Measurements from ENCODE around the gene FHIP2A. TPM values are rescaled to one million over a fixed set of nuclear protein-coding genes. Genes with fewer than 3 reads are reported as not detected.

FHIP2A gene
- total RNA-seq, 1 experiment from 2014 or later = 20.7 TPM

DNA sequence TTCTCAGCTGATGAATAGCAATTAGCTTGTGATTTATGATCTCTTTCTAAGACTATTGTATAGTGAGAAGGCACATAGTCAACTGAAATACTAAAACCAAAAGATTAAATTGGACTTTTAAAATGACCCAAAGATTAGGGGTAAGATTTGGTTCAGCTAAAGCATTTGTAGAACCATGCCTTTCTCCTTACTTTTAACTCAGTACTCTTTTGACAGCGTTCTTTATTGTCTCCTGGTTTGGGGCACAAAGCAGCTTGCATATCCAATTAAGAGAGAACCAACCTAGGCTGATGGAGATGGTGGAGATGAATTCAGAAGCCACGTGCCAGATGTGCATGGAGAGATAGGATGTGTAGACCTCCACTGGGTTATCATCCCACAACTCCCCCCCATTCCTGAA is 45.8 kb downstream of the FHIP2A start:
- DNase-seq (ENCODE audit: low read depth, low spot score) = no peak
- Histone ChIP-seq H3K9ac (ENCODE audit: low read length) (no peak overlapping the region), H4K20me1 (ENCODE audit: insufficient read depth) (no peaks in the 10 kb centered on the region; the same call in 1 of the 2 replicates), H3K4me2 (ENCODE audit: low read length) (no peak overlapping the region), H3K36me3 (ENCODE audit: control insufficient read depth in 1 of 2, insufficient read depth in 2 of 2, low read length in 2 of 2) (peaks cover 0 to 5% of the 10 kb centered on the region in 2 experiments; a peak in 2 of 4 replicates), H3K4me1 (ENCODE audit: control insufficient read depth in 1 of 2, insufficient read depth in 2 of 2, low read length in 2 of 2) (peaks cover 9 to 14% of the 10 kb centered on the region in 2 experiments), H3K9me3 (ENCODE audit: control insufficient read depth in 1 of 2, insufficient read depth in 1 of 2, low read depth in 1 of 2, low read length in 2 of 2) (no peaks in the 10 kb centered on the region), H3K27ac (ENCODE audit: low read depth, low read length) (no peak overlapping the region), H3K9me2 (ENCODE audit: insufficient read depth) (no peaks in the 10 kb centered on the region), H3K79me2 (ENCODE audit: insufficient read depth, low read length) (no peaks in the 10 kb centered on the region), H3K27me3 (ENCODE audit: insufficient read depth, low read length) (no peaks in the 10 kb centered on the region), H2AFZ (ENCODE audit: low read depth, low read length, poor library complexity, severe bottlenecking) (no peak overlapping the region), H3K4me3 (replicated peaks in 1 of 2; ENCODE audit: low read depth in 1 of 2, low read length in 2 of 2) (no peak overlapping the region)
- RAD21 ChIA-PET (ENCODE audit: low non-redundant PET in 1 of 2, low total read pairs in 2 of 2, uncharacterized antibody in 2 of 2, unreplicated experiment in 2 of 2) = no interaction called here
- CTCF ChIA-PET = interaction anchor here (1.4 to 3.1 kb wide), 2 partner anchors 9 to 12 kb away, joined by 5 to 27 read pairs; no protein-coding TSS in a partner anchor
- TF ChIP-seq CEBPB (IDR thresholded peaks at IDR 0.05; ENCODE audit: low read depth) (no peak), POLR2A (IDR thresholded peaks at IDR 0.05; ENCODE audit: borderline replicate concordance, extremely low read depth, insufficient read depth, insufficient read length) (no peak), JUND (IDR thresholded peaks at IDR 0.05) (no peak)
- TF ChIP-seq, protein P1, sequence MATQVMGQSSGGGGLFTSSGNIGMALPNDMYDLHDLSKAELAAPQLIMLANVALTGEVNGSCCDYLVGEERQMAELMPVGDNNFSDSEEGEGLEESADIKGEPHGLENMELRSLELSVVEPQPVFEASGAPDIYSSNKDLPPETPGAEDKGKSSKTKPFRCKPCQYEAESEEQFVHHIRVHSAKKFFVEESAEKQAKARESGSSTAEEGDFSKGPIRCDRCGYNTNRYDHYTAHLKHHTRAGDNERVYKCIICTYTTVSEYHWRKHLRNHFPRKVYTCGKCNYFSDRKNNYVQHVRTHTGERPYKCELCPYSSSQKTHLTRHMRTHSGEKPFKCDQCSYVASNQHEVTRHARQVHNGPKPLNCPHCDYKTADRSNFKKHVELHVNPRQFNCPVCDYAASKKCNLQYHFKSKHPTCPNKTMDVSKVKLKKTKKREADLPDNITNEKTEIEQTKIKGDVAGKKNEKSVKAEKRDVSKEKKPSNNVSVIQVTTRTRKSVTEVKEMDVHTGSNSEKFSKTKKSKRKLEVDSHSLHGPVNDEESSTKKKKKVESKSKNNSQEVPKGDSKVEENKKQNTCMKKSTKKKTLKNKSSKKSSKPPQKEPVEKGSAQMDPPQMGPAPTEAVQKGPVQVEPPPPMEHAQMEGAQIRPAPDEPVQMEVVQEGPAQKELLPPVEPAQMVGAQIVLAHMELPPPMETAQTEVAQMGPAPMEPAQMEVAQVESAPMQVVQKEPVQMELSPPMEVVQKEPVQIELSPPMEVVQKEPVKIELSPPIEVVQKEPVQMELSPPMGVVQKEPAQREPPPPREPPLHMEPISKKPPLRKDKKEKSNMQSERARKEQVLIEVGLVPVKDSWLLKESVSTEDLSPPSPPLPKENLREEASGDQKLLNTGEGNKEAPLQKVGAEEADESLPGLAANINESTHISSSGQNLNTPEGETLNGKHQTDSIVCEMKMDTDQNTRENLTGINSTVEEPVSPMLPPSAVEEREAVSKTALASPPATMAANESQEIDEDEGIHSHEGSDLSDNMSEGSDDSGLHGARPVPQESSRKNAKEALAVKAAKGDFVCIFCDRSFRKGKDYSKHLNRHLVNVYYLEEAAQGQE (IDR thresholded peaks at IDR 0.05; ENCODE audit: low read depth) = no peak
- no TSS peak for BruUV-seq (replicated peaks)
- POLR2A ChIA-PET = no interaction called here
- intact Hi-C loops (cut with micrococcal nuclease) = no loop called here
- no peak for ATAC-seq

DNA sequence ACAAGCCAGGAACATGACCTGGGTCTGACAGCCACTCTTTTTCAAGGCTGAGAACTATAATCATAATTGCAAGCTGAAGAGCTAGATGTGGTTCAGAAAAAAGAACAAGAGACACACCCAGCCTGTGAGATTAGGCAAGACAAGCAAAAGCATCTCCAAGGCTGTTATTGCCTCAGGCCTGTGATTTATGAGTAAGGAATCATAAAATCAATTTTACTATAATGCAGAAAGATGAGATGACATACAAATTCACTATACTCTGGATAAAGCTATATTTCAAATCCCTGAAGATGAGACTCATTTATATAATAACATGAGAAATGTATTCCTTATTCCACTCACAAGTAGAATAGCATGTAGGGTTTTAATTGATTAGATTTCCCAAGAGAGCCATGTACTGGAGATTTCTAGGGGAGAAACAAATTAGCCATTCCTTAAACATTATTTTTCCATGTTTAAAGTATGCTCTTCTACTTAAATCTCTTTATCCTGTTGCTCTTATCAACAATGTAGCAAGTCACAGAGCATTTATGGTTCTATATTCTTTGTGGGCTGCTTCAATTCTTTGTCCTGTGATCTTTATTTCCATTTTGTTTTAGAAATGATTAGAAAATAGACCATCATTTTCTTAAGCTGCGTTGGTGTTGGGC is 47.4 kb downstream of the FHIP2A start:
- POLR2A ChIA-PET = interaction anchor here (0.6 kb wide), 1 partner anchor 10 kb away, joined by 3 read pairs; no protein-coding TSS in a partner anchor
- TF ChIP-seq ZFX (IDR thresholded peaks at IDR 0.05) (no peak), YY1 (IDR thresholded peaks at IDR 0.05; ENCODE audit: extremely low read depth, insufficient replicate concordance, low read depth, low read length) (no peak), JUND (IDR thresholded peaks at IDR 0.05) (no peak), EZH2phosphoT487 (IDR thresholded peaks at IDR 0.05; ENCODE audit: borderline replicate concordance) (no peak), SP1 (IDR thresholded peaks at IDR 0.05; ENCODE audit: low read depth) (no peak), SRF (IDR thresholded peaks at IDR 0.05; ENCODE audit: low read depth) (no peak), EGR1 (IDR thresholded peaks at IDR 0.05; ENCODE audit: low read depth) (no peak), POLR2AphosphoS5 (IDR thresholded peaks at IDR 0.05; ENCODE audit: low read depth, low read length) (no peak), ELF1 (IDR thresholded peaks at IDR 0.05; ENCODE audit: borderline replicate concordance, low read depth) (no peak), FOSL1 (IDR thresholded peaks at IDR 0.05; ENCODE audit: low read depth) (no peak), RAD21 (IDR thresholded peaks at IDR 0.05; ENCODE audit: low read depth) (no peak)
- TF ChIP-seq, protein P2, sequence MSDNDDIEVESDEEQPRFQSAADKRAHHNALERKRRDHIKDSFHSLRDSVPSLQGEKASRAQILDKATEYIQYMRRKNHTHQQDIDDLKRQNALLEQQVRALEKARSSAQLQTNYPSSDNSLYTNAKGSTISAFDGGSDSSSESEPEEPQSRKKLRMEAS (IDR thresholded peaks at IDR 0.05) = no peak
- TF ChIP-seq, protein P3, sequence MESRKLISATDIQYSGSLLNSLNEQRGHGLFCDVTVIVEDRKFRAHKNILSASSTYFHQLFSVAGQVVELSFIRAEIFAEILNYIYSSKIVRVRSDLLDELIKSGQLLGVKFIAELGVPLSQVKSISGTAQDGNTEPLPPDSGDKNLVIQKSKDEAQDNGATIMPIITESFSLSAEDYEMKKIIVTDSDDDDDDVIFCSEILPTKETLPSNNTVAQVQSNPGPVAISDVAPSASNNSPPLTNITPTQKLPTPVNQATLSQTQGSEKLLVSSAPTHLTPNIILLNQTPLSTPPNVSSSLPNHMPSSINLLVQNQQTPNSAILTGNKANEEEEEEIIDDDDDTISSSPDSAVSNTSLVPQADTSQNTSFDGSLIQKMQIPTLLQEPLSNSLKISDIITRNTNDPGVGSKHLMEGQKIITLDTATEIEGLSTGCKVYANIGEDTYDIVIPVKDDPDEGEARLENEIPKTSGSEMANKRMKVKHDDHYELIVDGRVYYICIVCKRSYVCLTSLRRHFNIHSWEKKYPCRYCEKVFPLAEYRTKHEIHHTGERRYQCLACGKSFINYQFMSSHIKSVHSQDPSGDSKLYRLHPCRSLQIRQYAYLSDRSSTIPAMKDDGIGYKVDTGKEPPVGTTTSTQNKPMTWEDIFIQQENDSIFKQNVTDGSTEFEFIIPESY (IDR thresholded peaks at IDR 0.05; ENCODE audit: extremely low read depth, insufficient replicate concordance, low read length) = no peak

More for the DNA sequence above, 47.4 kb downstream of the FHIP2A start:
- peaks cover 9 to 14% of the 10 kb centered on the region in 2 experiments for H3K4me1 ChIP-seq (ENCODE audit: control insufficient read depth in 1 of 2, insufficient read depth in 2 of 2, low read length in 2 of 2)
- H3K27me3 ChIP-seq (ENCODE audit: insufficient read depth, low read length) = no peaks in the 10 kb centered on the region
- peak overlapping the region; percentile 4; the same call in 1 of the 2 replicates for H3K4me2 ChIP-seq (ENCODE audit: low read length)
- intact Hi-C loops (cut with micrococcal nuclease) = no loop called here
- H3K9me3 ChIP-seq (ENCODE audit: control insufficient read depth in 1 of 2, insufficient read depth in 1 of 2, low read depth in 1 of 2, low read length in 2 of 2) = no peaks in the 10 kb centered on the region
- RAD21 ChIA-PET (ENCODE audit: low non-redundant PET in 1 of 2, low total read pairs in 2 of 2, uncharacterized antibody in 2 of 2, unreplicated experiment in 2 of 2) = no interaction called here
- H3K4me3 ChIP-seq (replicated peaks in 1 of 2; ENCODE audit: low read depth in 1 of 2, low read length in 2 of 2) = no peak overlapping the region
- CTCF ChIA-PET = interaction anchor here (0.9 to 3.1 kb wide), 3 partner anchors 9 to 261 kb away, joined by 3 to 27 read pairs (median 7); no protein-coding TSS in a partner anchor
- ATAC-seq (no peak; the same call in 1 of the 2 replicates), DNase-seq (ENCODE audit: low read depth, low spot score) (no peak)
- H3K9me2 ChIP-seq (ENCODE audit: insufficient read depth) = no peaks in the 10 kb centered on the region
- no peak overlapping the region for H3K9ac ChIP-seq (ENCODE audit: low read length)
- no peak overlapping the region for H2AFZ ChIP-seq (ENCODE audit: low read depth, low read length, poor library complexity, severe bottlenecking)
- H4K20me1 ChIP-seq (ENCODE audit: insufficient read depth) = no peaks in the 10 kb centered on the region
- H3K79me2 ChIP-seq (ENCODE audit: insufficient read depth, low read length) = no peaks in the 10 kb centered on the region
- BruUV-seq (replicated peaks) = no TSS peak
- H3K27ac ChIP-seq (ENCODE audit: low read depth, low read length) = no peak overlapping the region
- H3K36me3 ChIP-seq (ENCODE audit: control insufficient read depth in 1 of 2, insufficient read depth in 2 of 2, low read length in 2 of 2) = peaks cover 0 to 5% of the 10 kb centered on the region in 2 experiments; a peak in 2 of 4 replicates
